Measurements from ENCODE around the gene TM4SF18.

The TM4SF18 gene

GRCh38 chr3:149356630-149357029 lies 23.2 kb upstream of the TM4SF18 start:
- H3K27ac ChIP-seq (ENCODE audit: extremely low read depth, low read depth, low read length): no peak overlapping the region
- no peak for TF ChIP-seq ZNF391 (tag by site-specific recombination; IDR thresholded peaks at IDR 0.05; ENCODE audit: borderline replicate concordance, low read depth)
- CTCF ChIA-PET: interaction anchor here (0.9 to 1.3 kb wide), 3 partner anchors 14 to 124 kb away, joined by 3 read pairs; no protein-coding TSS in a partner anchor

GRCh38 chr3:149356044-149356592 lies 22.7 kb upstream of the TM4SF18 start:
- Histone ChIP-seq H3K27ac (ENCODE audit: extremely low read depth, low read depth, low read length) (no peak overlapping the region), H3K4me3 (ENCODE audit: low read depth, low read length) (no peak overlapping the region), H3K4me1 (ENCODE audit: control insufficient read depth, insufficient read depth, low read length) (no peaks in the 10 kb centered on the region), H3K9me3 (ENCODE audit: control insufficient read depth, insufficient read depth, low read depth, low read length) (no peaks in the 10 kb centered on the region), H3K36me3 (ENCODE audit: control insufficient read depth in 2 of 2, insufficient read depth in 1 of 2, low read length in 2 of 2) (no peaks in the 10 kb centered on the region)
- CTCF ChIA-PET: interaction anchor here (0.7 to 2.4 kb wide), 4 partner anchors 111 to 134 kb away, joined by 3 to 12 read pairs (median 3); no protein-coding TSS in a partner anchor
- POLR2A ChIA-PET: no interaction called here
- no peak for TF ChIP-seq ZNF677 (tag by site-specific recombination; IDR thresholded peaks at IDR 0.05)
- TF ChIP-seq ZNF19 (tag by site-specific recombination; IDR thresholded peaks at IDR 0.05; ENCODE audit: low read depth): no peak

More at GRCh38 chr3:149356630-149357029, 23.2 kb upstream of the TM4SF18 start:
- Histone ChIP-seq H3K9me3 (ENCODE audit: control insufficient read depth, insufficient read depth, low read depth, low read length) (no peaks in the 10 kb centered on the region), H3K4me3 (ENCODE audit: low read depth, low read length) (no peak overlapping the region), H3K4me1 (ENCODE audit: control insufficient read depth, insufficient read depth, low read length) (no peaks in the 10 kb centered on the region), H3K36me3 (ENCODE audit: control insufficient read depth in 2 of 2, insufficient read depth in 1 of 2, low read length in 2 of 2) (no peaks in the 10 kb centered on the region)
- POLR2A ChIA-PET: no interaction called here

GRCh38 chr3:149353581-149354184 lies 20.2 kb upstream of the TM4SF18 start:
- Histone ChIP-seq H3K27ac (ENCODE audit: extremely low read depth, low read depth, low read length) (no peak overlapping the region), H3K9me3 (ENCODE audit: control insufficient read depth, insufficient read depth, low read depth, low read length) (no peaks in the 10 kb centered on the region), H3K4me1 (ENCODE audit: control insufficient read depth, insufficient read depth, low read length) (no peaks in the 10 kb centered on the region), H3K36me3 (ENCODE audit: control insufficient read depth in 2 of 2, insufficient read depth in 1 of 2, low read length in 2 of 2) (no peaks in the 10 kb centered on the region), H3K4me3 (ENCODE audit: low read depth, low read length) (no peak overlapping the region)
- POLR2A ChIA-PET: no interaction called here
- CTCF ChIA-PET: interaction anchor here (0.7 to 3.4 kb wide), 11 partner anchors 9 to 396 kb away, joined by 3 to 15 read pairs (median 4); no protein-coding TSS in a partner anchor
- TF ChIP-seq ZNF530 (tag by site-specific recombination; IDR thresholded peaks at IDR 0.05; ENCODE audit: low read depth) (no peak), ZNF513 (tag by site-specific recombination; IDR thresholded peaks at IDR 0.05) (no peak), YY1 (tag by site-specific recombination; IDR thresholded peaks at IDR 0.05) (no peak), ZBTB11 (tag by site-specific recombination; conservative IDR thresholded peaks at IDR 0.05; ENCODE audit: low read depth) (no peak), ZNF362 (tag by site-specific recombination; IDR thresholded peaks at IDR 0.05) (no peak), ZSCAN4 (tag by site-specific recombination; IDR thresholded peaks at IDR 0.05) (no peak), HIC1 (tag by site-specific recombination; IDR thresholded peaks at IDR 0.05) (no peak), ZNF37A (tag by site-specific recombination; IDR thresholded peaks at IDR 0.05) (no peak), BCL6B (tag by site-specific recombination; IDR thresholded peaks at IDR 0.05) (no peak), TSHZ1 (tag by site-specific recombination; IDR thresholded peaks at IDR 0.05; ENCODE audit: borderline replicate concordance) (no peak), ZNF239 (tag by site-specific recombination; IDR thresholded peaks at IDR 0.05) (no peak)

Data from HEK293 (cell line).